K562 (cell line): ENCODE measurements around the gene PSD2. TPM values are rescaled to one million over a fixed set of nuclear protein-coding genes. Genes with fewer than 3 reads are reported as not detected.

Experiments used
- TOE1 ChIP-seq, 2 experiments: fragments of 450-650 bp in 1 of 2; sonication (generic) in 1 of 2; formaldehyde crosslinking in 1 of 2; IDR thresholded peaks; 2 replicates each; pipeline versions ENCODE4 v1.7.1 to v1.8.0; 2016 to 2022; ENCODE audit warnings: borderline replicate concordance in 2 of 2, mild to moderate bottlenecking in 2 of 2, antibody characterized with exemption in 1 of 2, inconsistent platforms in 1 of 2, low read depth in 1 of 2, missing genetic modification reagents in 1 of 2, moderate library complexity in 1 of 2
- XRCC5 ChIP-seq: fragments of 200-400 bp; formaldehyde crosslinking; IDR thresholded peaks from 2 replicates; pipeline ENCODE4 v1.6.1; 2017; ENCODE audit warnings: low read depth, mild to moderate bottlenecking, low read length
- polyA plus RNA-seq, 8 experiments: library from polyadenylated mRNA; depleted of rRNA in 4 of 8; stranded (reverse) in 5 of 8; unstranded in 3 of 8; fragments of >200 nt; fragmentation: Nextera tagmentation in 2 of 8; fragmentation: Illumina TruSeq in 1 of 8; extraction: Ambion mirVana in 2 of 8; extraction: Trizol in 1 of 8; gene quantifications; 2 replicates each; pipeline versions ENCODE4 v1.2.1 to v1.2.3, GENCODE V29; 2011 to 2014; ENCODE audit warnings: inconsistent platforms in 1 of 8, missing spikeins in 1 of 8
- total RNA-seq, 7 experiments: library from RNA; depleted of rRNA in 6 of 7; stranded (reverse); fragments of >200 nt in 6 of 7; fragmentation: Illumina TruSeq in 2 of 7; extraction: Trizol in 2 of 7; gene quantifications; 2 replicates each; pipeline versions ENCODE4 v1.2.1 to v1.2.3, GENCODE V29; 2011 to 2021; ENCODE audit warnings: low replicate concordance in 1 of 7
- TF ChIP-seq, protein P1 (sequence below), 2 experiments: fragments of 450-650 bp in 1 of 2; sonication (generic) in 1 of 2; formaldehyde crosslinking in 1 of 2; IDR thresholded peaks; 2 replicates each; pipeline versions ENCODE4 v1.7.1 to v1.9.0; 2016 to 2022; ENCODE audit warnings: inconsistent platforms in 1 of 2, mild to moderate bottlenecking in 1 of 2, missing genetic modification reagents in 1 of 2
- TF ChIP-seq, protein P2 (sequence below): sonication (generic); formaldehyde crosslinking; IDR thresholded peaks from 2 replicates; pipeline ENCODE4 v1.8.1; 2023; ENCODE audit warnings: mild to moderate bottlenecking, missing genetic modification reagents
- TF ChIP-seq, protein P3 (sequence below): sonication (generic); formaldehyde crosslinking; IDR thresholded peaks from 2 replicates; pipeline ENCODE4 v1.8.0; 2022; ENCODE audit warnings: mild to moderate bottlenecking, missing genetic modification reagents
- TF ChIP-seq, protein P4 (sequence below): sonication (generic); formaldehyde crosslinking; IDR thresholded peaks from 2 replicates; pipeline ENCODE4 v1.8.0; 2023; ENCODE audit warnings: mild to moderate bottlenecking, missing genetic modification reagents
- TF ChIP-seq, protein P5 (sequence below): fragments of 450-650 bp; formaldehyde crosslinking; conservative IDR thresholded peaks from 2 replicates; pipeline ENCODE4 v1.4.0; 2022; ENCODE audit warnings: mild to moderate bottlenecking, missing genetic modification characterization

PSD2 gene
- total and polyA plus RNA-seq, 9 of the 15 experiments (the other 6 are each of a cell fraction or from before 2014, with no cell fraction given): 0.01 to 0.09 (median 0.04) TPM; not detected in 4

DNA sequence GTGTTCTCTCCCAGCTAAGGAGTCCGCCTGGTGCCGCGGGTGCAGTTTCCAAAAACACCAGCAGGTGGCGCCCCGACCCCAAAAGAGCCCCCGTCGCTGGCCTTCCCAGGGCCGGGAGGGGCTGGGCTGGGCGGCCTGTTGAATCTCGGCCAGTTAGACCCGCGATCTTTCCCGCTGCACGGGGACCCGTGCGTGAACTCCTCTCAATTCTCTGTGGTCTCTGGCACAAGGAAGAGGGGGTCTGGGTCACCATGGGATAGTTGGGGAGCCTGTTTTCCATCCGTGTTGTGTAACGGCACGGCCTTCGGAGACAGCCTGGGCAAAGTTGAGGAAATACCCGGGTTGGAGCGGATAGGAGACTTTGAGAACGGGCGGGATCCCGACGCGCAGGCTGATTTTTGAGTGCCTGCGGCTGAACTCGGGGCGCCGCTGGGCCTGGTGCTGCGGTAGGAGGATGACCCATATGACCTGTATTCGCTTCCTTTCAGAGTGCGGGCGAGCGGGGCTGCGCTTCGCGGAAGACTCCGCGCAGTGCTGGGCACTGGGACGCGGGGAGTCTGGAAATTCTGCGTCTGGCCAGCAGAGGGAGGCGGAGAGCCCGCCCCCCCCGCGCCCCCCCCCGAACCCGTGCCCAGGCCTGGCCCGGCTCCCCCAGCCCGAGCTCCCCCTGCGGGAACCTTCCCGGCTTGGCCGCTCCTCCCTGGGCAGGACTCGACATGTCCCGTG is 7.9 kb upstream of the PSD2 start (continued):
- TF ChIP-seq, protein P1, sequence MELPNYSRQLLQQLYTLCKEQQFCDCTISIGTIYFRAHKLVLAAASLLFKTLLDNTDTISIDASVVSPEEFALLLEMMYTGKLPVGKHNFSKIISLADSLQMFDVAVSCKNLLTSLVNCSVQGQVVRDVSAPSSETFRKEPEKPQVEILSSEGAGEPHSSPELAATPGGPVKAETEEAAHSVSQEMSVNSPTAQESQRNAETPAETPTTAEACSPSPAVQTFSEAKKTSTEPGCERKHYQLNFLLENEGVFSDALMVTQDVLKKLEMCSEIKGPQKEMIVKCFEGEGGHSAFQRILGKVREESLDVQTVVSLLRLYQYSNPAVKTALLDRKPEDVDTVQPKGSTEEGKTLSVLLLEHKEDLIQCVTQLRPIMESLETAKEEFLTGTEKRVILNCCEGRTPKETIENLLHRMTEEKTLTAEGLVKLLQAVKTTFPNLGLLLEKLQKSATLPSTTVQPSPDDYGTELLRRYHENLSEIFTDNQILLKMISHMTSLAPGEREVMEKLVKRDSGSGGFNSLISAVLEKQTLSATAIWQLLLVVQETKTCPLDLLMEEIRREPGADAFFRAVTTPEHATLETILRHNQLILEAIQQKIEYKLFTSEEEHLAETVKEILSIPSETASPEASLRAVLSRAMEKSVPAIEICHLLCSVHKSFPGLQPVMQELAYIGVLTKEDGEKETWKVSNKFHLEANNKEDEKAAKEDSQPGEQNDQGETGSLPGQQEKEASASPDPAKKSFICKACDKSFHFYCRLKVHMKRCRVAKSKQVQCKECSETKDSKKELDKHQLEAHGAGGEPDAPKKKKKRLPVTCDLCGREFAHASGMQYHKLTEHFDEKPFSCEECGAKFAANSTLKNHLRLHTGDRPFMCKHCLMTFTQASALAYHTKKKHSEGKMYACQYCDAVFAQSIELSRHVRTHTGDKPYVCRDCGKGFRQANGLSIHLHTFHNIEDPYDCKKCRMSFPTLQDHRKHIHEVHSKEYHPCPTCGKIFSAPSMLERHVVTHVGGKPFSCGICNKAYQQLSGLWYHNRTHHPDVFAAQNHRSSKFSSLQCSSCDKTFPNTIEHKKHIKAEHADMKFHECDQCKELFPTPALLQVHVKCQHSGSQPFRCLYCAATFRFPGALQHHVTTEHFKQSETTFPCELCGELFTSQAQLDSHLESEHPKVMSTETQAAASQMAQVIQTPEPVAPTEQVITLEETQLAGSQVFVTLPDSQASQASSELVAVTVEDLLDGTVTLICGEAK (IDR thresholded peaks at IDR 0.05): peak; percentile 41; the same call in 1 of the 2 replicates
- TF ChIP-seq, protein P1 (CRISPR knock-in tag; IDR thresholded peaks at IDR 0.05): no peak
- TF ChIP-seq, protein P2, sequence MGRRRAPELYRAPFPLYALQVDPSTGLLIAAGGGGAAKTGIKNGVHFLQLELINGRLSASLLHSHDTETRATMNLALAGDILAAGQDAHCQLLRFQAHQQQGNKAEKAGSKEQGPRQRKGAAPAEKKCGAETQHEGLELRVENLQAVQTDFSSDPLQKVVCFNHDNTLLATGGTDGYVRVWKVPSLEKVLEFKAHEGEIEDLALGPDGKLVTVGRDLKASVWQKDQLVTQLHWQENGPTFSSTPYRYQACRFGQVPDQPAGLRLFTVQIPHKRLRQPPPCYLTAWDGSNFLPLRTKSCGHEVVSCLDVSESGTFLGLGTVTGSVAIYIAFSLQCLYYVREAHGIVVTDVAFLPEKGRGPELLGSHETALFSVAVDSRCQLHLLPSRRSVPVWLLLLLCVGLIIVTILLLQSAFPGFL (CRISPR knock-in tag): peak; percentile 95
- TF ChIP-seq TOE1 (IDR thresholded peaks at IDR 0.05; ENCODE audit: borderline replicate concordance) (peak; percentile 46; the same call in 1 of the 2 replicates), TOE1 (CRISPR knock-in tag; IDR thresholded peaks at IDR 0.05; ENCODE audit: borderline replicate concordance, low read depth) (no peak), XRCC5 (peak; percentile 61; the same call in 1 of the 2 replicates)
- TF ChIP-seq, protein P3, sequence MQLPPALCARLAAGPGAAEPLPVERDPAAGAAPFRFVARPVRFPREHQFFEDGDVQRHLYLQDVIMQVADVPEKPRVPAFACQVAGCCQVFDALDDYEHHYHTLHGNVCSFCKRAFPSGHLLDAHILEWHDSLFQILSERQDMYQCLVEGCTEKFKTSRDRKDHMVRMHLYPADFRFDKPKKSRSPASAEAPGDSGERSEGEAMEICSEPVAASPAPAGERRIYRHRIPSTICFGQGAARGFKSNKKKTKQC (CRISPR knock-in tag): peak; percentile 67; the same call in 1 of the 2 replicates
- TF ChIP-seq, protein P4, sequence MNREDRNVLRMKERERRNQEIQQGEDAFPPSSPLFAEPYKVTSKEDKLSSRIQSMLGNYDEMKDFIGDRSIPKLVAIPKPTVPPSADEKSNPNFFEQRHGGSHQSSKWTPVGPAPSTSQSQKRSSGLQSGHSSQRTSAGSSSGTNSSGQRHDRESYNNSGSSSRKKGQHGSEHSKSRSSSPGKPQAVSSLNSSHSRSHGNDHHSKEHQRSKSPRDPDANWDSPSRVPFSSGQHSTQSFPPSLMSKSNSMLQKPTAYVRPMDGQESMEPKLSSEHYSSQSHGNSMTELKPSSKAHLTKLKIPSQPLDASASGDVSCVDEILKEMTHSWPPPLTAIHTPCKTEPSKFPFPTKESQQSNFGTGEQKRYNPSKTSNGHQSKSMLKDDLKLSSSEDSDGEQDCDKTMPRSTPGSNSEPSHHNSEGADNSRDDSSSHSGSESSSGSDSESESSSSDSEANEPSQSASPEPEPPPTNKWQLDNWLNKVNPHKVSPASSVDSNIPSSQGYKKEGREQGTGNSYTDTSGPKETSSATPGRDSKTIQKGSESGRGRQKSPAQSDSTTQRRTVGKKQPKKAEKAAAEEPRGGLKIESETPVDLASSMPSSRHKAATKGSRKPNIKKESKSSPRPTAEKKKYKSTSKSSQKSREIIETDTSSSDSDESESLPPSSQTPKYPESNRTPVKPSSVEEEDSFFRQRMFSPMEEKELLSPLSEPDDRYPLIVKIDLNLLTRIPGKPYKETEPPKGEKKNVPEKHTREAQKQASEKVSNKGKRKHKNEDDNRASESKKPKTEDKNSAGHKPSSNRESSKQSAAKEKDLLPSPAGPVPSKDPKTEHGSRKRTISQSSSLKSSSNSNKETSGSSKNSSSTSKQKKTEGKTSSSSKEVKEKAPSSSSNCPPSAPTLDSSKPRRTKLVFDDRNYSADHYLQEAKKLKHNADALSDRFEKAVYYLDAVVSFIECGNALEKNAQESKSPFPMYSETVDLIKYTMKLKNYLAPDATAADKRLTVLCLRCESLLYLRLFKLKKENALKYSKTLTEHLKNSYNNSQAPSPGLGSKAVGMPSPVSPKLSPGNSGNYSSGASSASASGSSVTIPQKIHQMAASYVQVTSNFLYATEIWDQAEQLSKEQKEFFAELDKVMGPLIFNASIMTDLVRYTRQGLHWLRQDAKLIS (CRISPR knock-in tag): peak; percentile 39; the same call in 1 of the 2 replicates
- TF ChIP-seq, protein P5, sequence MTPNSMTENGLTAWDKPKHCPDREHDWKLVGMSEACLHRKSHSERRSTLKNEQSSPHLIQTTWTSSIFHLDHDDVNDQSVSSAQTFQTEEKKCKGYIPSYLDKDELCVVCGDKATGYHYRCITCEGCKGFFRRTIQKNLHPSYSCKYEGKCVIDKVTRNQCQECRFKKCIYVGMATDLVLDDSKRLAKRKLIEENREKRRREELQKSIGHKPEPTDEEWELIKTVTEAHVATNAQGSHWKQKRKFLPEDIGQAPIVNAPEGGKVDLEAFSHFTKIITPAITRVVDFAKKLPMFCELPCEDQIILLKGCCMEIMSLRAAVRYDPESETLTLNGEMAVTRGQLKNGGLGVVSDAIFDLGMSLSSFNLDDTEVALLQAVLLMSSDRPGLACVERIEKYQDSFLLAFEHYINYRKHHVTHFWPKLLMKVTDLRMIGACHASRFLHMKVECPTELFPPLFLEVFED (CRISPR knock-in tag): no peak
